GM18517 (cell line): ENCODE data around the gene ANKRD63.

Experiments
- ATAC-seq: cut with Tn5 transposase; IDR thresholded peaks from one replicate; pipeline ENCODE4 v1.9.1; 2021; ENCODE audit warnings: mild to moderate bottlenecking, moderate library complexity; ENCODE audit not compliant: unreplicated experiment

The ANKRD63 gene

DNA sequence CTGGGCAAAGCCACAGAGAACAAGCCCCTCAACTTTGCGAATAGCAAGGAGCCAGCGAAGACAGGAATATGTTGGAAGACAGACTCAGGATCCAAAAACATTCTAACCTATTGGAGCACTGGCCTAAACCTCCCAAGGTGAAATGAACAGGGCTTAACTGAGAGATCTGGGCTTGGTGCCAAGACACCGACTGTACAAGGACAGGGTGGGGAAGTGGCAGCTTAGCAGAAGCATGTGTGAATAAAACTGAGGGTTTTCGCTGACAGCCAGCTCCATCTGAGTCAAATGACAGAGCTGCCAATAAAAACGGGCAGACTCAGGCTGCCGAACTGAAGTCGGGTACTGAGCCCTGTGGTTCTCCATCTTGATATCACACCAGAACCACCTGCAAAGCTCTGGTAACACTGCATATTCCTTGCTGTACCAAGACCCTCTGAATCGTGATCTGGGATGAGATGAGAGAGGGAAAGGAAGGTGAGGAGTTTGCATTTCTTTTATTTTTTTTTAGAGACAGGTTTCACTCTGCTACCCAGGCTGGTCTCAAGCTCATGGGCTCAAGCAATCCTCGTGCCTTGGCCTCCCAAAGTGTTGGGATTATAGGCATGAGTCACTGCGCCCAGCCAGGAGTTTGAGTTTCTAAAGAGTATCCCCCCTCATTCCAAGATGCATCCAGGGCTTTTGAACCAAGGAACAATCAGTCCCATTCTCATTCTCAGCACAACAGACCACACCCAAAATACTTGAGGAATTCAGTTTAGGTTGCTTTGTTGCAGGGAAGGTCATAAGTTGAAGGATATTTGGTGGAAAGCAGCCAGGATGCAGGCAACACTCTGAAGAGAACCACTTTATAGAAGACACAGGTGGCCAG lies 30.9 kb upstream of the ANKRD63 start:
- no peak for ATAC-seq

DNA sequence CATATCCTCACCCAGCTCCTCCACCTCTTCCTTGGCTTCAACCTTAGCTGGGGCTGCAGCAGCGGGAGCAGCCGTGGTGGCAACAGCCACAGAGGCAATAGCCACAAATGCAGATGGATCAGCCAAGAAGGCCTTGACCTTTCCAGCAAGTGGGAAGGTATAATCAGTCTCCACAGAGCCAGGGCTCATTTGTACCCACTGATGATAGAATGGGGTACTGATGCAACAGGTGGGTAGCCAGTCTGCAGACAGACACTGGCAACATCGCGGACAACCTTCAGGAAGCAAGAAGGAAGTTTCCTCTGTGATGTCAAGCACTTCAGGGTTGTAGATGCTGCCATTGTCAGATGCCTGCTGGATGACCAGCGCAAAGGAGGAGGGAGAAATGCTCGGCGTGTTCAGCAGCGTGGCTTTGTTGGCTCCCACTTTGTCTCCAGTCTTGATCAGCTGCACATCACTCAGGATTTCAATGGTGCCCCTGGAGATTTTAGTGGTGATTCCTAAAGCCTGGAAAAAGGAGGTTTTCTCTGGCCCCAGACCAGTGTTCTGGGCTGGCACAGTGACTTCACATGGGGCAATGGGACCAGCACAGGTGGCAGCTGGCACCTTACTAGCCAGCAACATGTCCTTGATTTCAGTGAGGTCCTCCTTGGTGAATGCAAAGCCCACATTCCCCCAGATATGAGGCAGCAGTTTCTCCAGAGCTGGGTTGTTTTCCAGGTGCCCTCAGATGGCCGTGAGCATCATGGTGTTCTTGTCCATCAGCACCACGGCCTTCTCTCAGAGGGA lies 29.7 kb upstream of the ANKRD63 start:
- no peak for ATAC-seq

DNA sequence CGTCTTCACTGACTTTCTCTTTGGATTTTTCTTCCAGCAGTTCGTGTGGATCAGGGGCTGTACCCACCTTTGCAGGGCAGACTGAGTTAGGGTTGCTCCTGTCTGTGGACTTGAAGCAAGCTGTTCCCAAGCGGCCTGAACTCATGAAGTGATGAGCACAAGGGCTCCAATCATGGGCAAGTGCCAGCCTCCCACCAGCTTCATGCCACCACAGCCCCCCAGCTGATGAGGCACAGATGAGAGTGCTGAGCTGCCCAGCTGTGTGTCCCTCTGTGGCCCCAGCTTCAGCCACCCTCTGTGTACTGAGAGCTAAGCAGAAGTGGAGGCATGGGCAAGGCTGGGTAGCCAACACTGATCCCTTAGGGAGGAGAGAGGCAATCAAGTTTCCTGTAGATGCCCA lies 28.1 kb upstream of the ANKRD63 start:
- no peak for ATAC-seq

DNA sequence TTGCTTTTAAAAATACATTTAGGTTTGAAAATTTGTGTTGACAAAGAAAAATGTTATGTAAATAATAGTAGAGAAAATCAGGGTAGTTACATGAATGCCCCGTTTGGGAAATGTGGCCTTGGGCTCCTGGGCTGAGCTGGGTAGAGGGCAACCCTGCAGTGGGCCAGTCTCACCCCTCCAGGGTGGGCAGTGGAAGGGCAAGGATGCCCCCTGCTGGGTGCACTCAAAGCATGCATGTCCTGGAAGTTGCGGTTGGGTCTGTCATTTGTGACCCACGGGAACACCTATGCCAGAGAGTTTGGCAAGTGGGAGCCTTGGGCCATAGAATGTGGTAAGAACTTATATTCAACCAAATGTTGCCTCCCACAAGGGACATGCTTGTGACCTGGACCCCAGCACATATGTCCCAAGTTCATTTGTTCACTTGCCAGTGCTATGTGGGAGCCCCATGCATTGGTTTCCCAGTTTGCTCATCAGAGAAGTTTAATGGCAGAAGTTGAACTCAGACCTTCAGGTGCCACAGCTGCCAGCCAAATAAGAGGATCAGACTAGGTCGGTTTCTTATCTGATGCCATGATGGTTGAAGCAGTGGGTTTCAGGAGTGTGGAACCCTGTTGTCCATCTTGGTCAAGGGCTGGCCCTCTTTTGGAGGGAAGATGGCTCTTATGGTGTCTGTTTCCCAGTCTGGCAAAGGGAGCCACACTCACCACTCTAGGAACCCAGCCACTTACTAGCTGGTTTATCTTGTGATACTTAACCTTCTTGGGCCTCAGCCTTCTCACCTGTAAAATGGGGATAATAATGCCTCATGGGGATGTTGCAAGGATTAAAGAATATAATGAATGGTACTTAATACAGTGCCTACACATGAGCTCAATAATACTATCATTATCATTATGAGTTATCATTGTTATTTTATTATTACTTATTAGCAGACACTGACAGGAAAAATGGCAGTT lies 27.4 kb upstream of the ANKRD63 start:
- ATAC-seq = no peak

DNA sequence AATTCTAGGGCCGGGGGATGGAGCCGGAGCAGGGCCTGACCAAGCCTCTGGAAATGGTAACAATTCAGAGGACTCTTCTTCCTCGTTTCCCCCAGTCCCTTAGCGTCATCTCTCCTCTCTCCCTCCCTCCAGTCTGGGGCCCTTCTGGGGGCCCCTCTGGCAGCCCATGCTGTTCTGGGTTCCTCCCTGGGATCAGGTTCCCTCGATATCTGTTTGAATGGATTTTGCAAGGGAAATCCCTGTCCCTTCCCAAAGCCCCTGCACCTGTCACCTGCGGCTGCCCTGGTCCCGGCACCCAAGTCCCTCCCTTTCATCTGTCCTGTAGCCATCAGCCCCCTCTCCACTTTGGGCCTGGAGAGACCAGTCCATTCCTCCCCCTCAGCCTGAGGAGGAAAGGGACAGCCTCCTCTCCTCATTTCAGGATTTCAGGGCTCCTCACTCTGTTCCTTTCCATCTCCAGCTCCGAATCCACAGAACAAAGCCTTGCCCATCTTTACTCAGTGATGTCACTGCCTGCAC lies 26.5 kb upstream of the ANKRD63 start:
- ATAC-seq = no peak

DNA sequence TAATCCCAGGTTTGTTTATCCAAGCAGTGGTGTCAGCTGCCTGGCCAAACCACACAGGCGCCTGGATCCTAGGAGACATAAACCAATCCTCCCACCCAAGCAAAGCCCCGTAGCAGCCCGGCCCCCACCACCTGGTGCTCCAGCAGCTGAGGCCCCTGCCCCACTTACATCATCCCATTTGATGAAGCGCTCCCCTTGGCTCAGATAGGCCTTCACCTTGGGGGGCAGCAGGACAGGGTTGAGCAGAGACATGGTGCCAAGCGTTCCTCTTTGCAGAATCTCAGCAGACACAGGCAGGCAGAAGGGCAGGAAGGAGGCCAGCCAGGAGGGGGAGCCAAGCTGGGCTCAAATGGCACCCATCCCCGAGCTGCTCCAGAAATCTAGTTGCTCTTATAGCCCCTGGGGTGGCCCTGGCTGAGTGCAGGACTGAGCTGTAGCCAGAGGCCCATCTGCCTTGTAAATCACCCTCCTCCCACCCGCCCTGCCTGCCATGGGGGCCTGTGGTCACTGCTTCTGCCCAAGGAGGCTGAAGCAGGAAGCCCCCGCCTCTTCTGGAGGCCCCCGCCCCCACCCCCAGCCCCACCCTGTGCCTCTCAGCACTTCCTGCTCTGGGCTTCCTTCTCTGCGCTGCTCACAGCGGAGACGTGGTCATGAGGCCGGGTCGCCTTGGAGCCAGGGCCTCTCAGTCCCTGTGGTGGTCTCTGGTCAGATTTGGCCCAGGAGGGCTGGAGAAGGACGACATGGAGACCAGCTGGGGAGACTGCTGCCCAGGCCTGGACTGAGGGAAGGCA lies 24.8 kb upstream of the ANKRD63 start, which contains the start of gene PLCB2:
Gene PLCB2 (minus strand): TSS at position 515 of the 791 bp plus-strand sequence. CDS start 263 bp downstream, at position 252.
- no peak for ATAC-seq

DNA sequence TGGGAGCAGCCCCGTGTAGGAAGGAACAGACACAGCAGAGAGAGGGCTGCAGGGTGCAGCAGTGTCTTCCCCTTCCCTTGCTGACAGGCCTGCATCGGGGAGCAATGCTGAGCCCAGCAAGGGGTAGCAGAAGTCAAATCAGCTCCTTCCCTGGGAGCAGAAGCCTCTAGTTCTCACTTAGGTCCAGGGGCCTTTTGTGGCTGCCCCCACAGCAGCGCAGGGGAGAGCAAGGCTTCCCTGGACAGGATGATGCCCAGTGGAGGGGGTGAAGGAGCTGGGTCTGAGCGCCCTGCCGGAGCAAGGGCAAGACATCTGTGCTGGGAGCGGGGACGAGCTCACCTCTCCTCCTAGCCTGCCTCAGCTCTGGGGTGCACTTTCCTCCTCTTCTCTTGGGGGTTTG lies 24.0 kb upstream of the ANKRD63 start:
- ATAC-seq = no peak

DNA sequence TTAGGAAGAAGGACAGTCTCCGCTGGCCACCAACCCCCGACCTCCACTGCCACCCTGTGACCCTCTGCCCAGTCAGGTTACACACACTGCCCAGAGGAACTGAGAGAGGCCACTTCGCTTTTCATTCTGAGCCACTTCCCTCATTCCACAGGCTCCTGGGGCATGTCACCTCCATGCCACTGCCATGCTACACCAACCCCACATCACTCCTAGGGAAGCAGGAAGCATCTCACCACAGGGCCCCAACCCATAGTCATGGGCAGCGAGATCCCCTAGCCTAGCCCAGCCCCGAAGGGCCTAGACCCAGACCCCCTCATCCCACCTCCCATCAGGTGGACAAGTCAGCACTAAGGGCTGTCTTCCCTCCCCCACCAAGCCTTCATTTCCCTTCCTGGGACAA lies 23.5 kb upstream of the ANKRD63 start:
- ATAC-seq = no peak

DNA sequence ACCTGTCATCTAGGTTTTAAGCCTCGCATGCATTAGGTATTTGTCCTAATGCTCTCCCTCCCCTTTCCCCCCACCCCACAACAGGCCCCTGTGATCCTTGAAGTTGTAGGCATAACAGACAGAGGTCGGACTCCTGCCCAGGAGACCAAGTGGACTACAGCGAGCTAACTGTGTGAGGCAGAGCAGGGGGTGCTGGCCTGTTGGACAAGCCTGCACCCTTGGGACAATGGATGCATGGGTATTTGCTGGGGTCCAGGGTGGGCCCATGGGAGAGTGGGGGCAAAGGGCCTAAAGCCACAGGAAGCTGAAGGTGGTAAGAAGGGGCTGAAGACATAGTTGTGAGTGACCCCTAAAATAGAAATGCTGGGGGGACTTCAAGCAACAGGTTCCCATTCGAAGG lies 22.4 kb upstream of the ANKRD63 start:
- no peak for ATAC-seq

DNA sequence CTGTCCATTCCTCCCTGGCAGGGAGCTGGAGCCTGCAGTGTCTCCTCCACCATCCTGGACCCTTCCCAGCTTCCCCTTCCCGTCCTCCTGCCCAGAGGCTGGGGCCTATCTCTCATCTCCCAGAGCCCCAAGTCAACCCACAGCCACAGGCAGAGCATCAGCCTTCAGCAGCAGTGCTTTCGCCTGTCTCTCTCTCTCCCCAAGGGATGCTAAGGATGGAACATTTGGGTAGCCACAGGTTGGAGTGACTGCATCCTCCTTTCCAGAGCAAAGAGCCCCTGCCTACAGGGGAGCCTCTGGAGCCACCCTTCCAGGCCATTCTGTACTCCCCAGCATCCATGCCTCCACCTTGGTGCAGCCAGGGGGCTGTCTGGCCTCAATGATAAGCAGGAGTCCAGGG lies 20.7 kb upstream of the ANKRD63 start:
- no peak for ATAC-seq

DNA sequence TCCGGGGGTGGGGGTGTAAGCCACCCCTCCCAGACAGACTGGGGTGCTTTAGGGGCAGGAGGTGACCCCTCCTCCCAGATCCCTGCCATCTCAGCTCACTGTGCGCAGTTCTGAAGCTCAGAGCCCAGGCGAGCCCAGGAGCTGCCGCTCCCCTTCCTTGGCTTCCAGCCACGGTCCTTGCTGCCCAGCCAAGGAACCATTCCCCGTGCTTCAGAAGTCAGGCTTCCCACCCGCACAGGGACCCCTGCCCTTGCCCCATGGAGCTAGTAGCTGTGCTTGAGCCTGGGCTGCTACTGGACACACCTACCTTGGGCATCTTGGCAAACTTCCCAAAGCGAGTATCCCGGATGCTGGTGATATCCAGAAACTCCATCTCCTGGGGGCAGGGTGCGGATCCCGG lies 20.1 kb upstream of the ANKRD63 start:
- no peak for ATAC-seq

DNA sequence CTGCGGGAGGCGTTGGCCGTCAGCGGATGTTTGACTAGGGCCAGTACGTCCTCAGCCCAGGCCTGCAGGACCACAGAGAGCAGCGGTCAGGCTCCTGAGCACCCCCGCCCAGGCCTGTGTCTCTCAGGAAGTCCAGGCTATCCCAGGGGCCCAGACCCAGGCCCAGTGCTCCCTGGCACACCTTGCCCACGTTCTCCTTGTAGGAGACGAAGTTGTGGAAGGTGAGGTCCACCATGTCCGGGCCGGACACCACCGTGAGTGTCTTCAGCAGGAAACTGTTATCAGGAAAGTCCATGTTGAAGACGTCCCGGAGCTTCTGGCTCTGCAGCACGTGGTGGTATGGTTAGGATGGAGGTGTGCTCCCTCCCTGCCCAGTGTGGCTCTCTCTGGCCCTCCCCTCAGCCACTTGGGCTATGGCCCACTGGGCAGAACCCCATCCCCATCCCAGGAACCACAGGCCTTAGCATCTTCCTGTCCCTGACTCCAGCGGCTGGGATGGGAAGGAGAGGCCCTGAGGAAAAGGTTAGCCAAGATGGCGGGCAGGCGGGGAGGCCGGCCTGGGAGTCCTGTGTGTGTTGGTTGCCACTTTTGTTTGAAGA lies 19.5 kb upstream of the ANKRD63 start:
- ATAC-seq = no peak

DNA sequence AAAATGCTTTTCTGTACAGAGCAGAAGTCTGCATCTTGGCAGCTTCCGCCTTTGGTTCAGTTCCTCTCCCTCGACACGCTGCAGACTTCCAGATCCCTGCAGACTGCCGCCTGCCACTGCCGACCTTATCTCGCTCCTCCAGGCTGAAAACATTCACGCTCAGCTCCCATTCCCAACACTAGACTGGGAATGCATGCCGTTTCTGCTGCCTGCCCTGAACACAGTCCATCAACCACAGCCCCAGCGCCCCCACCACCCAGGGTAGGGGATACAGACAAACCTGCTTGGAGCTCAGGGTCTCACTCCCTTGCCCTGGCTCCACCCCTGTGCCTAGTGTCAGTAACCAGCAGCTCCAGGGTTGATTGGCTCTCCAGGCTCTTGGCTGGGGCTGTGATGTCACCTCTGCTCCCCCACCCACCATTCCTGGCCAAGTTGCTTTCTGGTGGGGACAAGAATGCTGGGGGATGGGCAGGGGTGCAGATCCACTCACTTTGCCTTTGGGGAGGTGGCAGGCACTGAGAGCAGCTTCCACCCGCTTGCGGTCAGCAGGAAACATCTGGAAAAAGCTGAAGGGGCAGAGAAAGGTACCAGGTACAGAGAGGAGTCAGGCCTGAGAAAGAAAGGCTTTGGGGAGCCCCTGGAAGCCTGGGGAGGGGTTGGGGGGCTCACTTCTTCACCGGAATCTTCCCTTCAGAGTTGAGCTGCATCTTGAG lies 18.8 kb upstream of the ANKRD63 start:
- no peak for ATAC-seq

DNA sequence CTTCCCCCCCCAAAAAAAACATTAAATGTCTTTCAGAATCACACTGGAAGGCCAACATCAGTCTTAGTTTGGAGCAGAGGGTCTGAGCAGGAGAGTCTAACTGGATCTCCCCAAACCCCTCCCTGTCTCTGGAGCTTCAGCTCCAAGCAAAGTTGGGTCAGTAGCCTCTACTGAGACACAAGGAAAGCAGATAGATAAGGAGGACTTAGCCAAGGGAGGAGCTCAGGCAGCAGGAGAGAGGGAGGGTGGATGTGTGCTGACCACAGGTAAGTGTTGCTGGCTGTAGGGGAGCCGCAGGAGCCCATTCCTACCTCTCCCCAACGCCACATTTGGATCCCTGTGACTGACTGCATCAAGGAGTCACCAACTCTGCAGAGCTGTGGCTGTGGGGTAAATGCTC lies 17.9 kb upstream of the ANKRD63 start:
- ATAC-seq = no peak

DNA sequence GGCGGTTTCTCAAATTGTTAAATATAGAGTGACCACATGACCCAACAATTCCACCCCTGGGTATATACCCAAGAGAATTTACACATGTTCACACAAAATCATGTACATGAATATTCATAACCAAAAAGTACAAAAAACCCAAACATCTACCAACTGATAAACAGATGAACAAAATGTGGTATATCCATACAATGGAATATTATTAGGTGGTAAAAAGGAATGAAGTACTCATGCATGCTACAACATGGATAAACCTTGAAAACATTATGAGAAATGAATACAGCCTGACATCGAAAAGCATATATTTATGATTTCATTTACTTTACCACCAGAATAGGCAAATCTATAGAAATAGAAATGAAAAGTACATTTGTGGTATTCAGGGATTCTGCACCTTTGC lies 17.5 kb upstream of the ANKRD63 start:
- no peak for ATAC-seq

DNA sequence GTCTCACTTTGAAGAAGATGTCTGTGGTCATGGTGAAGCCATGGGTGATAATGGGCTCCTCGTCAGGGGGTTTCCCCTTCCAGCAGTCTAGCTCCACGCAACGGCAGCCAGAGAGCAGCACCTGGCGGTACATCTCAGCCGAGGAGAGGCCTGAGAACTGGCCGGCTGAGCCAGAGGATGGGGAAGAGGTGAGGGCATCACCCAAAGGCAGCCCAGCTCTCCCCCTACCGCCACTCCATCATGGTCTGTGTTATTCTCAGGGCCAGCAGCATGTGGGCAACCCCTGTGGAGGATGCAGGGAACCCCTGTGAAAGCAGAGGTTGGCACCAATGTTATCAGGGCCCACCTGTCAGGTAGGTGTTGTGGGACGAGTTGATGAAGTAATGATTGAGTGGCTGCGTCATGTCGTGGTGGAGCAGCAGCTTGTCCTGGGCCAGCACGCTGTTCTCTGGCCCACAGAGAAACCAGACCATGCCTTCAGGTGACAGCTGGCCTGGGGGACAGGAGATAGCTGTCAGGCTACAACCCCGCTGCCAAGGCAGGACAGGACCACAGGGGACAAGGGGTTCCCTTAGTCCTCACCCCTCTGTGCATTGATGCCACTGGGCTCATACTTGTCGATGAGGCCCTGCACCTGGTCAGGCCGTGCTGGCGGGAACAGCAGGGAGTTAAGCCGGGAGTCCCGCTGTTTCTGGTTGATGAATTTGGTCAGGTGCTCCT lies 15.5 kb upstream of the ANKRD63 start:
- no peak for ATAC-seq

DNA sequence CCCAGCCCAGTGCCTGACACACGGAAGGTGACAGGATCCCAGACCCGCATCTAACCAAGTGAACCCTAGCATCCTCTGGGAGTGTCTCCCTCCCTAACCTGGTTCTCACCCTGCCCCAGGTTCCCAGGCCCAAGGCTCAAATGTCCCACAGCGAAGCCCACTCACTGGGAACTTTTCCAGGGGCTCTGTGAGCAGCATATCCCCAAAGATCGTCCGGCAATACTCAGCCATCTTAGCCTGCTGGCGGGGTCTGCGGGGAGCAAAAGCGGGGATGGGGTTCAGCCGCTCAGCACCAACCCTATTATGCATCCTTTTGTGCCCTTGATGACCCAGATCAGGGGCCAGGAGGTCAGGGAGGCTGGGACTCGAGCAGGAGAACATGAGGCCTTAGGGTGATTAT lies 14.5 kb upstream of the ANKRD63 start:
- no peak for ATAC-seq

DNA sequence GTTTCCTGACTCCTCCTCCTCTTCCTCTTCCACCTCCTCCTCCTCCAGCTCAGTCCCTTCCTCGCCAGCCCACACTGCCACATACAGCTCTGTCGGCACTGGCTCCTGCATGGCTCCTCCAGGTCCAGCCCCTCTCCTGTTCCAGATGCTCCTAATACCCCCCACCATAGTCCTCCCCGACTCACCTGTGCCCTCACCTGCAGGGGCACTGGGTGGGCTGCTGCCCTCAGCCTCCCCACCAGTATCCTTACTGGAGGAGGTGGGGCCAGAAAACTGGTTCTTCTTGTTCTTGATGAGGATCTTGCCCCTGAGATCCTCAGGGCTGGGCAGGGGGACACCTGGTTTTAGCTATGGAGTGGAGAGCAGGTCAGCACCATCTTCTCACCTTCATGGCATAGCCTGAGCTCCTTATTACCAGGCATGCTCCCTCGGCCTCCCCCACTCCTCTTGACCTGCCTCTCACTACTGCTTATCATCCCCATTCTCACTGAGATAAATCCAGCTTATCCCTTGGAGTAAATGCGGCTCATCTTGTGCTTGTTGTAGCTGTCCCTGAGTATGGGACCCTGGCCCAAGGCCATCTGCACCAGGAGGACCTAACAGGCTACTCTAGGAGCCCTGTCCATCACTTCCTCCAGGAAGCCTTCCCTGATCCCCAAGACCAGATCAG lies 13.8 kb upstream of the ANKRD63 start:
- ATAC-seq = no peak
